CD4-positive, alpha-beta T cell (primary cell): ENCODE results near the gene KIAA1755. TPM values are rescaled to one million over a fixed set of nuclear protein-coding genes. Genes with fewer than 3 reads are reported as not detected.

Source experiments
- ATAC-seq: fragments of 200-7000 bp; cut with Tn5 transposase; one replicate; pipeline ENCODE4 v1.10.0; 2022; ENCODE audit warnings: mild to moderate bottlenecking; ENCODE audit not compliant: poor library complexity
- CTCF ChIA-PET: fragments of 350-600 bp; sonication (Branson Sonifier 250); formaldehyde crosslinking; loops from one replicate; lab custom pipeline; 2021; ENCODE audit warnings: antibody characterized with exemption, inconsistent platforms; lab: Charles Lee
- POLR2A ChIA-PET: fragments of 350-600 bp; sonication (Branson Sonifier 250); formaldehyde crosslinking; loops from one replicate; lab custom pipeline; 2021; ENCODE audit warnings: antibody characterized with exemption, inconsistent platforms; lab: Charles Lee
- DNase-seq, 14 experiments: peaks; one replicate each; pipeline ENCODE4 v3.0.0-alpha.2; 2013 to 2020; ENCODE audit warnings: mixed read lengths in 2 of 14
- H3K27ac ChIP-seq, 2 donors: one replicate each; pipeline versions ENCODE4 v1.5.1 to v1.7.0; 2013; ENCODE audit warnings: low read length in 2 of 2, low read depth in 1 of 2, mild to moderate bottlenecking in 1 of 2
- H3K27me3 ChIP-seq, 2 experiments: 1 replicate in 1 of 2; 2 replicates in 1 of 2; pipeline versions ENCODE4 v1.6.1 to v1.7.0; 2013; ENCODE audit warnings: low read length in 2 of 2, control low read depth in 1 of 2, mild to moderate bottlenecking in 1 of 2, moderate library complexity in 1 of 2; ENCODE audit not compliant: insufficient read depth in 2 of 2, control insufficient read depth in 1 of 2
- H3K36me3 ChIP-seq: one replicate; pipeline ENCODE4 v1.6.1; 2013; ENCODE audit warnings: low read length, control low read depth; ENCODE audit not compliant: insufficient read depth
- H3K4me1 ChIP-seq: one replicate; pipeline ENCODE4 v1.6.1; 2013; ENCODE audit warnings: low read length, control low read depth; ENCODE audit not compliant: insufficient read depth
- H3K4me3 ChIP-seq: one replicate; pipeline ENCODE4 v1.5.1; 2013; ENCODE audit warnings: mild to moderate bottlenecking, low read length, moderate library complexity
- H3K9me3 ChIP-seq, 2 experiments: 1 replicate in 1 of 2; 2 replicates in 1 of 2; pipeline versions ENCODE4 v1.6.1 to v1.7.0; 2013; ENCODE audit warnings: low read length in 2 of 2, mild to moderate bottlenecking in 2 of 2, control low read depth in 1 of 2, moderate library complexity in 1 of 2; ENCODE audit not compliant: control insufficient read depth in 1 of 2, insufficient read depth in 1 of 2
- H3K27ac Mint-ChIP-seq: one replicate; pipeline ENCODE4 v1.8.0; 2020; ENCODE audit warnings: mixed read lengths
- H3K27me3 Mint-ChIP-seq: one replicate; pipeline ENCODE4 v1.8.0; 2021; ENCODE audit warnings: mixed read lengths
- H3K36me3 Mint-ChIP-seq: one replicate; pipeline ENCODE4 v1.8.0; 2021; ENCODE audit warnings: low read depth, mixed read lengths
- H3K4me1 Mint-ChIP-seq: one replicate; pipeline ENCODE4 v1.8.0; 2021; ENCODE audit warnings: low read depth, mixed read lengths
- H3K4me3 Mint-ChIP-seq: one replicate; pipeline ENCODE4 v1.8.0; 2020; ENCODE audit warnings: mild to moderate bottlenecking, mixed read lengths
- H3K9me3 Mint-ChIP-seq: one replicate; pipeline ENCODE4 v1.8.0; 2020; ENCODE audit warnings: mixed read lengths
- intact Hi-C, 2 experiments: fragments of 100-400 bp; cut with DNase I in 1 of 2; cut with micrococcal nuclease in 1 of 2; formaldehyde crosslinking; loops; one replicate each; pipeline versions ENCODE4 v1.15.1 to v1.9.0; 2023 to 2025; cut with DNase I, micrococcal nuclease
- total RNA-seq, 174 experiments: library from RNA in 2 of 174; stranded (reverse) in 2 of 174; gene quantifications; one replicate each; pipeline ENCODE4 v1.2.3 and lab custom pipeline; 2021 to 2026
- TF ChIP-seq, protein P1 (sequence below): fragments of 200-600 bp; IDR thresholded peaks from one replicate; pipeline ENCODE4 v1.8.0; 2022; ENCODE audit warnings: antibody characterized with exemption, mild to moderate bottlenecking

KIAA1755 gene
- total RNA-seq, 2 experiments from 2014 or later: not detected

DNA sequence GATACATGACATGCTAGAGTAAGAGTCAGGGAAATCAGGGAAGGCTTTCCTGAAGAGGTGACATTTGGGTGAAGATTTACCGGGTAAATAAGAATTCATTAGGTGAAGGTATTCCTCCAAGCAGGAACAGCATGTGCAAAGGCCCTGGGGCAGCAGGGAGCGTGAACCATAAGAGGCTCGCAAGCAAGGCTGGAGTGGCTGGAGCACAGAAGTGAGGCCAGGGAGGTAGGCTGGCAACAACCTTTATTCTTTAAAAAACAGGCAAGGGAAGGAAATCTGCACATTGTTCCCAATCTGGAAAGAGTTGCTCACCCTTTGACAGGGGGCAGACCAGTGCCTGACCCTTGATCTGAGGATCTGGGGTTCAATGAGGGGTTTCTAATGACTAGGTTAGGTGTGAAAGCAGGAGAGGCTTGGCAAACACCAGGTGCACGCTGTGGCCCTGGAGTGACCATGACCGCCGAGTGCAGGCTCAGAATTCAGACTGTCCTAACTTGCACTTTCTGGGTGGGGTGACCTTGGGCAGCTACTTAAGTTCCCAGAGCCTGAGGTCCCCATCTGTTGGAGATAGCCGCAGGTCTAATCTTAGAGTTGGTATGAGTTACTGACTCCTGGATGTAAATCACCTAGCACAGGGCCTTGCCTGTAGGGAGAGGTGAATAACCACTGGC is 1.9 kb downstream of the KIAA1755 start:
- Mint-ChIP-seq H3K27me3 (peaks cover 68% of the 10 kb centered on the region), H3K36me3 (no peaks in the 10 kb centered on the region), H3K9me3 (no peaks in the 10 kb centered on the region), H3K27ac (no peak overlapping the region), H3K4me1 (peaks cover 4% of the 10 kb centered on the region), H3K4me3 (no peak overlapping the region)
- peaks cover 33 to 40% of the 10 kb centered on the region in 2 experiments for H3K27me3 ChIP-seq
- no peak for DNase-seq
- TF ChIP-seq, protein P1, sequence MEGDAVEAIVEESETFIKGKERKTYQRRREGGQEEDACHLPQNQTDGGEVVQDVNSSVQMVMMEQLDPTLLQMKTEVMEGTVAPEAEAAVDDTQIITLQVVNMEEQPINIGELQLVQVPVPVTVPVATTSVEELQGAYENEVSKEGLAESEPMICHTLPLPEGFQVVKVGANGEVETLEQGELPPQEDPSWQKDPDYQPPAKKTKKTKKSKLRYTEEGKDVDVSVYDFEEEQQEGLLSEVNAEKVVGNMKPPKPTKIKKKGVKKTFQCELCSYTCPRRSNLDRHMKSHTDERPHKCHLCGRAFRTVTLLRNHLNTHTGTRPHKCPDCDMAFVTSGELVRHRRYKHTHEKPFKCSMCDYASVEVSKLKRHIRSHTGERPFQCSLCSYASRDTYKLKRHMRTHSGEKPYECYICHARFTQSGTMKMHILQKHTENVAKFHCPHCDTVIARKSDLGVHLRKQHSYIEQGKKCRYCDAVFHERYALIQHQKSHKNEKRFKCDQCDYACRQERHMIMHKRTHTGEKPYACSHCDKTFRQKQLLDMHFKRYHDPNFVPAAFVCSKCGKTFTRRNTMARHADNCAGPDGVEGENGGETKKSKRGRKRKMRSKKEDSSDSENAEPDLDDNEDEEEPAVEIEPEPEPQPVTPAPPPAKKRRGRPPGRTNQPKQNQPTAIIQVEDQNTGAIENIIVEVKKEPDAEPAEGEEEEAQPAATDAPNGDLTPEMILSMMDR: no peak
- no peaks in the 10 kb centered on the region for H3K4me1 ChIP-seq
- H3K36me3 ChIP-seq: no peaks in the 10 kb centered on the region
- POLR2A ChIA-PET: no interaction called here
- intact Hi-C loops: no loop called here
- no peak overlapping the region for H3K4me3 ChIP-seq
- H3K27ac ChIP-seq: no peak overlapping the region
- no peak for ATAC-seq
- CTCF ChIA-PET: no interaction called here
- no peaks in the 10 kb centered on the region for H3K9me3 ChIP-seq

GRCh38 chr20:38256966-38257365 is 3.6 kb downstream of the KIAA1755 start:
- Histone ChIP-seq H3K27ac (no peak overlapping the region), H3K4me3 (no peak overlapping the region), H3K4me1 (no peaks in the 10 kb centered on the region), H3K36me3 (no peaks in the 10 kb centered on the region), H3K9me3 (peaks cover 0 to 4% of the 10 kb centered on the region in 2 experiments), H3K27me3 (peaks cover 25 to 27% of the 10 kb centered on the region in 2 experiments)
- ChIA-PET POLR2A (no interaction called here), CTCF (no interaction called here)
- Mint-ChIP-seq H3K4me3 (no peak overlapping the region), H3K27me3 (peaks cover 54% of the 10 kb centered on the region), H3K9me3 (no peaks in the 10 kb centered on the region), H3K27ac (no peak overlapping the region), H3K4me1 (peaks cover 4% of the 10 kb centered on the region), H3K36me3 (no peaks in the 10 kb centered on the region)
- ATAC-seq: no peak
- intact Hi-C loops: no loop called here
- no peak for DNase-seq
- TF ChIP-seq, protein P1: no peak

- Histone ChIP-seq H3K27me3 (peaks cover 21 to 22% of the 10 kb centered on the region in 2 experiments), H3K36me3 (no peaks in the 10 kb centered on the region), H3K4me1 (no peaks in the 10 kb centered on the region), H3K4me3 (no peak overlapping the region), H3K9me3 (peaks cover 0 to 4% of the 10 kb centered on the region in 2 experiments), H3K27ac (no peak overlapping the region)
- Mint-ChIP-seq H3K4me3 (no peak overlapping the region), H3K9me3 (no peaks in the 10 kb centered on the region), H3K27ac (no peak overlapping the region), H3K4me1 (peaks cover 2% of the 10 kb centered on the region), H3K27me3 (peaks cover 48% of the 10 kb centered on the region), H3K36me3 (no peaks in the 10 kb centered on the region)
- intact Hi-C loops: no loop called here
- TF ChIP-seq, protein P1: no peak
- ChIA-PET POLR2A (no interaction called here), CTCF (no interaction called here)
- DNase-seq (no peak), ATAC-seq (no peak)
Observed at GRCh38 chr20:38256021-38256420, 4.5 kb downstream of the KIAA1755 start.
